HEK293T (cell line): ENCODE measurements around the gene CTXN3.

Experiments
- HDGF ChIP-seq: fragments of 450-650 bp; IDR thresholded peaks from 2 replicates; pipeline ENCODE4 v1.6.1; 2017; ENCODE audit warnings: antibody characterized with exemption, borderline replicate concordance
- NFRKB ChIP-seq: fragments of 450-650 bp; IDR thresholded peaks from 2 replicates; pipeline ENCODE4 v1.6.1; 2016; ENCODE audit warnings: mild to moderate bottlenecking, moderate library complexity
- SP1 ChIP-seq: fragments of 450-650 bp; IDR thresholded peaks from 2 replicates; pipeline ENCODE4 v1.6.1; 2017
- SUZ12 ChIP-seq: fragments of 450-650 bp; IDR thresholded peaks from 2 replicates; pipeline ENCODE4 v1.6.1; 2016; ENCODE audit warnings: mild to moderate bottlenecking

DNA sequence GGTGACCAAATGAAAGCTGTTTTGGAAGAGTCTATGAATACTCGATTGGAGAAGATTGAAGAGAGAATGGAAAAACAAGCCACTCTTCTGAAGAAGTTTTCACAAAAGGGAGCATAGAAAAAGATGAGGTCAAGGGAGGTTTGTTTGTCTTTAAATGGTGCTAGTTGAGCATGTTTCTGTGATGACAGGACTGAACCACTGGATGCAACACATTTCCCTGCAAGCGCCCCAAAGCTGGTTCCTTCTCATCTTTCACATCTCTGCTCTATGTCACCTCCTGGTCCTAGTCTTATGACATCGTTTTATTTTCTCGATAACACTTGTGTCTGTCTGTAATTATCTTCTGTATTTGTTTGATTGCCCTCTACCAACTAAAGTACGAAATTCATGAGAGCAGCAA, 50.5 kb downstream of the CTXN3 start:
- TF ChIP-seq HDGF: no peak
- TF ChIP-seq NFRKB: no peak
- TF ChIP-seq SP1: no peak
- TF ChIP-seq SUZ12: no peak
